ENCODE measurements around the gene MYO1H.

The MYO1H gene

GRCh38 chr12:109309381-109310246, 38.1 kb upstream of the MYO1H start:
- TF ChIP-seq FOXP2 (optimal IDR thresholded peaks at IDR 0.05; ENCODE audit: borderline replicate concordance, extremely low read depth, extremely low read length, insufficient read depth) (no peak), POLR2AphosphoS5 (IDR thresholded peaks at IDR 0.05; ENCODE audit: low read depth, low read length) (no peak), TAF1 (IDR thresholded peaks at IDR 0.05; ENCODE audit: borderline replicate concordance, insufficient read depth, low read length) (no peak)

GRCh38 chr12:109310247-109311125, 37.2 kb upstream of the MYO1H start:
- TF ChIP-seq POLR2AphosphoS5 (IDR thresholded peaks at IDR 0.05; ENCODE audit: low read depth, low read length) (no peak), REST (IDR thresholded peaks at IDR 0.05; ENCODE audit: insufficient read depth in 1 of 2, low read depth in 2 of 2, low read length in 2 of 2) (no peak), SIN3A (IDR thresholded peaks at IDR 0.05; ENCODE audit: borderline replicate concordance, insufficient read depth, low read length) (no peak), TAF1 (IDR thresholded peaks at IDR 0.05; ENCODE audit: borderline replicate concordance, insufficient read depth, low read length) (no peak), FOXP2 (optimal IDR thresholded peaks at IDR 0.05; ENCODE audit: borderline replicate concordance, extremely low read depth, extremely low read length, insufficient read depth) (no peak)

- TF ChIP-seq POLR2AphosphoS5 (IDR thresholded peaks at IDR 0.05; ENCODE audit: low read depth, low read length) (no peak), TAF1 (IDR thresholded peaks at IDR 0.05; ENCODE audit: borderline replicate concordance, insufficient read depth, low read length) (no peak), REST (IDR thresholded peaks at IDR 0.05; ENCODE audit: insufficient read depth in 1 of 2, low read depth in 2 of 2, low read length in 2 of 2) (no peak), SIN3A (IDR thresholded peaks at IDR 0.05; ENCODE audit: borderline replicate concordance, insufficient read depth, low read length) (no peak), FOXP2 (optimal IDR thresholded peaks at IDR 0.05; ENCODE audit: borderline replicate concordance, extremely low read depth, extremely low read length, insufficient read depth) (no peak)
Observed at GRCh38 chr12:109329003-109329402, 18.7 kb upstream of the MYO1H start.

- TF ChIP-seq FOXP2 (optimal IDR thresholded peaks at IDR 0.05; ENCODE audit: borderline replicate concordance, extremely low read depth, extremely low read length, insufficient read depth): no peak
- TF ChIP-seq POLR2AphosphoS5 (IDR thresholded peaks at IDR 0.05; ENCODE audit: low read depth, low read length): no peak
- TF ChIP-seq SIN3A (IDR thresholded peaks at IDR 0.05; ENCODE audit: borderline replicate concordance, insufficient read depth, low read length): no peak
- TF ChIP-seq TAF1 (IDR thresholded peaks at IDR 0.05; ENCODE audit: borderline replicate concordance, insufficient read depth, low read length): no peak
- TF ChIP-seq REST (IDR thresholded peaks at IDR 0.05; ENCODE audit: insufficient read depth in 1 of 2, low read depth in 2 of 2, low read length in 2 of 2): no peak
Observed at GRCh38 chr12:109329686-109330085, 18.0 kb upstream of the MYO1H start.

Measured in PFSK-1 (cell line).